ENCODE results near the gene PRMT9.

The PRMT9 gene

GRCh38 chr4:147591106-147591505 lies 92.9 kb downstream of the PRMT9 start:
- H3K4me2 ChIP-seq (ENCODE audit: low read length) = no peak overlapping the region

GRCh38 chr4:147590249-147590920 lies 93.6 kb downstream of the PRMT9 start:
- Histone ChIP-seq H3K9ac (ENCODE audit: low read depth, low read length) (peak overlapping the region; percentile 44), H3K36me3 (ENCODE audit: insufficient read depth, low read length) (no peaks in the 10 kb centered on the region), H3K4me3 (ENCODE audit: low read length) (no peak overlapping the region), H3K9me3 (replicated peaks; ENCODE audit: low read length) (no peaks in the 10 kb centered on the region), H3K27me3 (ENCODE audit: control insufficient read depth, insufficient read depth, low read length) (no peaks in the 10 kb centered on the region), H3K4me2 (ENCODE audit: low read length) (peak overlapping the region; percentile 55), H3K4me1 (ENCODE audit: control insufficient read depth, insufficient read depth, low read length) (peaks cover 12% of the 10 kb centered on the region)

More at GRCh38 chr4:147591106-147591505, 92.9 kb downstream of the PRMT9 start:
- Histone ChIP-seq H3K27me3 (ENCODE audit: control insufficient read depth, insufficient read depth, low read length) (no peaks in the 10 kb centered on the region), H3K4me3 (ENCODE audit: low read length) (no peak overlapping the region), H3K9me3 (replicated peaks; ENCODE audit: low read length) (no peaks in the 10 kb centered on the region), H3K4me1 (ENCODE audit: control insufficient read depth, insufficient read depth, low read length) (peaks cover 12% of the 10 kb centered on the region), H3K9ac (ENCODE audit: low read depth, low read length) (peak overlapping the region; percentile 18), H3K36me3 (ENCODE audit: insufficient read depth, low read length) (no peaks in the 10 kb centered on the region)

- Histone ChIP-seq H3K27me3 (ENCODE audit: control insufficient read depth, insufficient read depth, low read length) (no peaks in the 10 kb centered on the region), H3K4me2 (ENCODE audit: low read length) (no peak overlapping the region), H3K4me1 (ENCODE audit: control insufficient read depth, insufficient read depth, low read length) (peaks cover 12% of the 10 kb centered on the region), H3K4me3 (ENCODE audit: low read length) (no peak overlapping the region), H3K9me3 (replicated peaks; ENCODE audit: low read length) (no peaks in the 10 kb centered on the region), H3K36me3 (ENCODE audit: insufficient read depth, low read length) (no peaks in the 10 kb centered on the region), H3K9ac (ENCODE audit: low read depth, low read length) (peak overlapping the region; percentile 44)
Observed at GRCh38 chr4:147589586-147589985, 94.4 kb downstream of the PRMT9 start.
